ENCODE data around the gene ACYP1.

- TF ChIP-seq, protein P1, sequence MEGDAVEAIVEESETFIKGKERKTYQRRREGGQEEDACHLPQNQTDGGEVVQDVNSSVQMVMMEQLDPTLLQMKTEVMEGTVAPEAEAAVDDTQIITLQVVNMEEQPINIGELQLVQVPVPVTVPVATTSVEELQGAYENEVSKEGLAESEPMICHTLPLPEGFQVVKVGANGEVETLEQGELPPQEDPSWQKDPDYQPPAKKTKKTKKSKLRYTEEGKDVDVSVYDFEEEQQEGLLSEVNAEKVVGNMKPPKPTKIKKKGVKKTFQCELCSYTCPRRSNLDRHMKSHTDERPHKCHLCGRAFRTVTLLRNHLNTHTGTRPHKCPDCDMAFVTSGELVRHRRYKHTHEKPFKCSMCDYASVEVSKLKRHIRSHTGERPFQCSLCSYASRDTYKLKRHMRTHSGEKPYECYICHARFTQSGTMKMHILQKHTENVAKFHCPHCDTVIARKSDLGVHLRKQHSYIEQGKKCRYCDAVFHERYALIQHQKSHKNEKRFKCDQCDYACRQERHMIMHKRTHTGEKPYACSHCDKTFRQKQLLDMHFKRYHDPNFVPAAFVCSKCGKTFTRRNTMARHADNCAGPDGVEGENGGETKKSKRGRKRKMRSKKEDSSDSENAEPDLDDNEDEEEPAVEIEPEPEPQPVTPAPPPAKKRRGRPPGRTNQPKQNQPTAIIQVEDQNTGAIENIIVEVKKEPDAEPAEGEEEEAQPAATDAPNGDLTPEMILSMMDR (IDR thresholded peaks at IDR 0.05; ENCODE audit: poor library complexity) = no peak
- no peak for TF ChIP-seq EZH2 (IDR thresholded peaks at IDR 0.05; ENCODE audit: borderline replicate concordance)
These were observed 22.2 kb downstream of the ACYP1 start for GRCh38 chr14:75041613-75042012.

Measured in hepatocyte (in vitro differentiated cells).